C4-2B (cell line): ENCODE results near the gene SAG.

Source experiments
- H3K27ac ChIP-seq: fragments of 450-650 bp; 2 replicates; pipeline ENCODE4 v1.5.1; 2017
- CTCF ChIP-seq: fragments of 450-650 bp; conservative IDR thresholded peaks from 2 replicates; pipeline ENCODE4 v1.5.1; 2017; ENCODE audit warnings: mild to moderate bottlenecking
- ZFX ChIP-seq: fragments of 450-650 bp; IDR thresholded peaks from 2 replicates; pipeline ENCODE4 v1.6.1; 2017

Gene SAG

GRCh38 chr2:233338812-233339368, 31.3 kb downstream of the SAG start:
- TF ChIP-seq CTCF (no peak), ZFX (no peak)
- H3K27ac ChIP-seq, result no peak overlapping the region

GRCh38 chr2:233339427-233339826, 31.8 kb downstream of the SAG start:
- TF ChIP-seq ZFX, result no peak
- no peak for TF ChIP-seq CTCF
- no peak overlapping the region for H3K27ac ChIP-seq

- TF ChIP-seq CTCF (no peak), ZFX (no peak)
- H3K27ac ChIP-seq, result no peak overlapping the region
These were observed 33.7 kb downstream of the SAG start for GRCh38 chr2:233341296-233341695.

GRCh38 chr2:233342301-233342700, 34.7 kb downstream of the SAG start:
- no peak overlapping the region for H3K27ac ChIP-seq
- no peak for TF ChIP-seq CTCF
- TF ChIP-seq ZFX, result no peak

- TF ChIP-seq ZFX, result no peak
- no peak for TF ChIP-seq CTCF
- H3K27ac ChIP-seq, result no peak overlapping the region
These were observed 35.6 kb downstream of the SAG start for GRCh38 chr2:233343171-233343705.

- H3K27ac ChIP-seq, result no peak overlapping the region
- TF ChIP-seq CTCF (no peak), ZFX (no peak)
These were observed 38.8 kb downstream of the SAG start for GRCh38 chr2:233346376-233346775.

GRCh38 chr2:233346930-233347329, 39.3 kb downstream of the SAG start:
- no peak overlapping the region for H3K27ac ChIP-seq
- TF ChIP-seq ZFX, result no peak
- no peak for TF ChIP-seq CTCF
